OCI-LY1 (cell line): ENCODE data around the gene RHBDD3.

Experiments used
- H2AFZ ChIP-seq: fragments of 200-600 bp; sonication (generic), shearing (Covaris generic); 2 replicates; pipeline ENCODE4 v1.6.0; 2014; ENCODE audit warnings: antibody characterized with exemption, mild to moderate bottlenecking, low read length
- H3F3A ChIP-seq: fragments of 200-600 bp; sonication (generic), shearing (Covaris generic); 2 replicates; pipeline ENCODE4 v1.6.0; 2014; ENCODE audit warnings: mild to moderate bottlenecking, antibody characterized with exemption, low read length, moderate library complexity; ENCODE audit not compliant: insufficient read depth
- H3K27ac ChIP-seq: fragments of 200-600 bp; sonication (generic); 2 replicates; pipeline ENCODE4 v1.5.1; 2014; ENCODE audit warnings: low read length, mixed run types, mild to moderate bottlenecking, low read depth; ENCODE audit not compliant: poor library complexity, severe bottlenecking
- H3K27me3 ChIP-seq: fragments of 200-600 bp; sonication (generic); 2 replicates; pipeline ENCODE4 v1.6.0; 2014; ENCODE audit warnings: antibody characterized with exemption, mild to moderate bottlenecking, low read length, moderate library complexity; ENCODE audit not compliant: insufficient read depth
- H3K36me3 ChIP-seq: fragments of 200-600 bp; sonication (generic); 2 replicates; pipeline ENCODE4 v1.6.1; 2014; ENCODE audit warnings: mild to moderate bottlenecking, antibody characterized with exemption, low read length, moderate library complexity, mixed read lengths; ENCODE audit not compliant: insufficient read depth
- H3K4me1 ChIP-seq: fragments of 200-600 bp; sonication (generic); 2 replicates; pipeline ENCODE4 v1.5.1; 2014; ENCODE audit warnings: mild to moderate bottlenecking, low read length, moderate library complexity; ENCODE audit not compliant: insufficient read depth, severe bottlenecking
- H3K4me2 ChIP-seq: fragments of 200-600 bp; sonication (generic), shearing (Covaris generic); 2 replicates; pipeline ENCODE4 v1.6.1; 2014; ENCODE audit warnings: low read length
- H3K4me3 ChIP-seq: fragments of 200-600 bp; sonication (generic); 2 replicates; pipeline ENCODE4 v1.5.1; 2014; ENCODE audit warnings: low read length, low read depth, mild to moderate bottlenecking, mixed read lengths; ENCODE audit not compliant: poor library complexity, severe bottlenecking
- H3K79me2 ChIP-seq: fragments of 200-600 bp; shearing (Covaris generic); 2 replicates; pipeline ENCODE4 v1.6.1; 2016; ENCODE audit warnings: mixed run types, low read length, mixed read lengths; ENCODE audit not compliant: insufficient read depth
- H3K9ac ChIP-seq: fragments of 200-600 bp; sonication (generic), shearing (Covaris generic); 2 replicates; pipeline ENCODE4 v1.6.1; 2014; ENCODE audit warnings: mild to moderate bottlenecking, low read length, mixed read lengths
- H3K9me2 ChIP-seq: fragments of 200-600 bp; sonication (generic), shearing (Covaris generic); 2 replicates; pipeline ENCODE4 v1.6.1; 2014; ENCODE audit warnings: low read depth, mild to moderate bottlenecking, low read length, mixed read lengths
- H3K9me3 ChIP-seq: fragments of 200-600 bp; shearing (Covaris generic); 2 replicates; pipeline ENCODE4 v1.6.1; 2014; ENCODE audit warnings: low read length, mixed read lengths
- H4K20me1 ChIP-seq: fragments of 200-600 bp; sonication (generic), shearing (Covaris generic); 2 replicates; pipeline ENCODE4 v1.6.0; 2016; ENCODE audit warnings: mild to moderate bottlenecking, low read length; ENCODE audit not compliant: insufficient read depth
- CTCF ChIP-seq: fragments of 200-600 bp; sonication (generic), shearing (Covaris generic); IDR thresholded peaks from 2 replicates; pipeline ENCODE4 v1.5.1; 2017; ENCODE audit warnings: mild to moderate bottlenecking, antibody characterized with exemption, low read length, moderate library complexity, mixed read lengths
- EZH2 ChIP-seq: fragments of 200-600 bp; sonication (generic), shearing (Covaris generic); IDR thresholded peaks from 2 replicates; pipeline ENCODE4 v1.8.0; 2017; ENCODE audit warnings: borderline replicate concordance, mixed run types, mild to moderate bottlenecking, antibody characterized with exemption, low read length, moderate library complexity, mixed read lengths

RHBDD3 gene

GRCh38 chr22:29214232-29214631 is 53.5 kb downstream of the RHBDD3 start:
- H3K9ac ChIP-seq, result no peak overlapping the region
- no peak overlapping the region for H3K4me2 ChIP-seq
- H2AFZ ChIP-seq, result no peak overlapping the region
- peaks cover 19% of the 10 kb centered on the region for H3K27me3 ChIP-seq
- H4K20me1 ChIP-seq, result no peaks in the 10 kb centered on the region
- H3K36me3 ChIP-seq, result no peaks in the 10 kb centered on the region
- no peaks in the 10 kb centered on the region for H3F3A ChIP-seq
- H3K4me1 ChIP-seq, result no peaks in the 10 kb centered on the region
- no peak overlapping the region for H3K4me3 ChIP-seq
- no peaks in the 10 kb centered on the region for H3K79me2 ChIP-seq
- H3K9me2 ChIP-seq, result no peaks in the 10 kb centered on the region
- H3K9me3 ChIP-seq, result no peaks in the 10 kb centered on the region
- TF ChIP-seq EZH2 (no peak), CTCF (no peak)
- H3K27ac ChIP-seq, result no peak overlapping the region

- no peak overlapping the region for H3K27ac ChIP-seq
- no peaks in the 10 kb centered on the region for H3K36me3 ChIP-seq
- H4K20me1 ChIP-seq, result no peaks in the 10 kb centered on the region
- H3K4me3 ChIP-seq, result no peak overlapping the region
- H3K27me3 ChIP-seq, result peaks cover 19% of the 10 kb centered on the region
- no peaks in the 10 kb centered on the region for H3F3A ChIP-seq
- no peak overlapping the region for H3K9ac ChIP-seq
- no peaks in the 10 kb centered on the region for H3K9me2 ChIP-seq
- H3K9me3 ChIP-seq, result no peaks in the 10 kb centered on the region
- H3K4me1 ChIP-seq, result no peaks in the 10 kb centered on the region
- TF ChIP-seq EZH2 (no peak), CTCF (no peak)
- no peak overlapping the region for H2AFZ ChIP-seq
- H3K79me2 ChIP-seq, result no peaks in the 10 kb centered on the region
- no peak overlapping the region for H3K4me2 ChIP-seq
Measured at GRCh38 chr22:29213493-29213892, 54.3 kb downstream of the RHBDD3 start.

GRCh38 chr22:29212743-29213142 is 55.0 kb downstream of the RHBDD3 start:
- Histone ChIP-seq H3K27me3 (peaks cover 19% of the 10 kb centered on the region), H3K4me1 (no peaks in the 10 kb centered on the region), H3K9me3 (no peaks in the 10 kb centered on the region), H4K20me1 (no peaks in the 10 kb centered on the region), H3K9ac (no peak overlapping the region), H3K4me2 (no peak overlapping the region), H3K36me3 (no peaks in the 10 kb centered on the region), H3K9me2 (no peaks in the 10 kb centered on the region), H3K79me2 (no peaks in the 10 kb centered on the region), H3K27ac (no peak overlapping the region), H3F3A (no peaks in the 10 kb centered on the region), H2AFZ (no peak overlapping the region), H3K4me3 (no peak overlapping the region)
- TF ChIP-seq EZH2 (no peak), CTCF (no peak)
